ENCODE measurements around the gene DOC2A. TPM values are rescaled to one million over a fixed set of nuclear protein-coding genes. Genes with fewer than 3 reads are reported as not detected.
A peak's percentile ranks its signal among the peaks of the same experiment; 100 is the strongest.

DOC2A gene
- total and polyA plus RNA-seq, 9 of the 15 experiments (the other 6 are each of a cell fraction or from before 2014, with no cell fraction given) = 0.03 to 0.38 (median 0.28) TPM; not detected in 1

DNA sequence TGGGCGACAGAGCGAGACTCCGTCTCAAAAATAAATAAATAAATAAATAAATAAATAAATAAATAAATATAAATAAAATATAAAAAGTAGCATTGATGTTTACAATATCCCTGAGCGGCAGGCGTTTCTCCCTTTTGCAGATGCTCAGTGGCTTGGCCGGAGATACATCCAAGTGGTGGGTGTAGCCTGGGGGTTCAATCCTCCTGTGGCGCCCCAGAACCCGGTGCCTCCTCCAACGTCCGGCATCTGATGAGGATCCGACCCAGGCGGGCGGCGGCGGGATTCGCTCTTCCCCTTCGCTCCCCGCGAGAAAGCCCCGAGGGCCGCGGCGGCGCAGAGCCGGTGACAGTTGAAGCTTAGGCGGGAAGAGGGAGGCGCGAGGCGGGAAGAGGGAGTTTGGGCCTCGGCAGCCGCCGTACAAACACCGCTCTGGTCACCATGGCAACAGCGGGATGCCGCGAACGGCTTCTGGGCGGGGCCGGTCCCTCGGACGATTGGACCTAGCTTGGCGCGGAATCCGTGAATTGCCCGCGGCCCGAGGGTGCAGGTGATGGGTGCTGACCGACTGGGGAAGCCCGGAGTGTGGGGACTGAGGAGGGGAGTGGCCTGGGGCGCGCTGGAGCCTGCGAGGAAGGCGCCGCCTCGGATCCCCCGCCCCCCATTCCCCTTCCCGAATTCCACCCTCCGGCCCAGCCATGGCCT lies 42.0 kb upstream of the DOC2A start (continued):
- TF ChIP-seq MTA3 (IDR thresholded peaks at IDR 0.05; ENCODE audit: borderline replicate concordance) (peak; percentile 100), POLR3G (IDR thresholded peaks at IDR 0.05; ENCODE audit: extremely low read depth, insufficient read length, insufficient replicate concordance) (no peak), TAF9B (IDR thresholded peaks at IDR 0.05; ENCODE audit: partially characterized antibody) (no peak), RBM22 (IDR thresholded peaks at IDR 0.05; ENCODE audit: low read depth, low read length, poor library complexity, severe bottlenecking) (peak; percentile 94), PRMT5 (CRISPR knock-in tag; IDR thresholded peaks at IDR 0.05) (no peak), FIP1L1 (IDR thresholded peaks at IDR 0.05; ENCODE audit: low read depth, low read length, poor library complexity, severe bottlenecking) (peak; percentile 85), ZBTB33 (CRISPR knock-in tag; IDR thresholded peaks at IDR 0.05) (peak; percentile 76), GTF3C2 (IDR thresholded peaks at IDR 0.05; ENCODE audit: borderline replicate concordance, extremely low read depth, insufficient read length) (no peak), ZNF778 (CRISPR knock-in tag; IDR thresholded peaks at IDR 0.05) (no peak), ZZZ3 (IDR thresholded peaks at IDR 0.05) (peak; percentile 95), ELF4 (CRISPR knock-in tag; IDR thresholded peaks at IDR 0.05) (no peak), HEY1 (CRISPR knock-in tag; IDR thresholded peaks at IDR 0.05; ENCODE audit: borderline replicate concordance) (no peak)
- TF ChIP-seq, protein P1, sequence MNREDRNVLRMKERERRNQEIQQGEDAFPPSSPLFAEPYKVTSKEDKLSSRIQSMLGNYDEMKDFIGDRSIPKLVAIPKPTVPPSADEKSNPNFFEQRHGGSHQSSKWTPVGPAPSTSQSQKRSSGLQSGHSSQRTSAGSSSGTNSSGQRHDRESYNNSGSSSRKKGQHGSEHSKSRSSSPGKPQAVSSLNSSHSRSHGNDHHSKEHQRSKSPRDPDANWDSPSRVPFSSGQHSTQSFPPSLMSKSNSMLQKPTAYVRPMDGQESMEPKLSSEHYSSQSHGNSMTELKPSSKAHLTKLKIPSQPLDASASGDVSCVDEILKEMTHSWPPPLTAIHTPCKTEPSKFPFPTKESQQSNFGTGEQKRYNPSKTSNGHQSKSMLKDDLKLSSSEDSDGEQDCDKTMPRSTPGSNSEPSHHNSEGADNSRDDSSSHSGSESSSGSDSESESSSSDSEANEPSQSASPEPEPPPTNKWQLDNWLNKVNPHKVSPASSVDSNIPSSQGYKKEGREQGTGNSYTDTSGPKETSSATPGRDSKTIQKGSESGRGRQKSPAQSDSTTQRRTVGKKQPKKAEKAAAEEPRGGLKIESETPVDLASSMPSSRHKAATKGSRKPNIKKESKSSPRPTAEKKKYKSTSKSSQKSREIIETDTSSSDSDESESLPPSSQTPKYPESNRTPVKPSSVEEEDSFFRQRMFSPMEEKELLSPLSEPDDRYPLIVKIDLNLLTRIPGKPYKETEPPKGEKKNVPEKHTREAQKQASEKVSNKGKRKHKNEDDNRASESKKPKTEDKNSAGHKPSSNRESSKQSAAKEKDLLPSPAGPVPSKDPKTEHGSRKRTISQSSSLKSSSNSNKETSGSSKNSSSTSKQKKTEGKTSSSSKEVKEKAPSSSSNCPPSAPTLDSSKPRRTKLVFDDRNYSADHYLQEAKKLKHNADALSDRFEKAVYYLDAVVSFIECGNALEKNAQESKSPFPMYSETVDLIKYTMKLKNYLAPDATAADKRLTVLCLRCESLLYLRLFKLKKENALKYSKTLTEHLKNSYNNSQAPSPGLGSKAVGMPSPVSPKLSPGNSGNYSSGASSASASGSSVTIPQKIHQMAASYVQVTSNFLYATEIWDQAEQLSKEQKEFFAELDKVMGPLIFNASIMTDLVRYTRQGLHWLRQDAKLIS (CRISPR knock-in tag; IDR thresholded peaks at IDR 0.05) = peak; percentile 93; the same call in 1 of the 2 replicates
- TF ChIP-seq, protein P2, sequence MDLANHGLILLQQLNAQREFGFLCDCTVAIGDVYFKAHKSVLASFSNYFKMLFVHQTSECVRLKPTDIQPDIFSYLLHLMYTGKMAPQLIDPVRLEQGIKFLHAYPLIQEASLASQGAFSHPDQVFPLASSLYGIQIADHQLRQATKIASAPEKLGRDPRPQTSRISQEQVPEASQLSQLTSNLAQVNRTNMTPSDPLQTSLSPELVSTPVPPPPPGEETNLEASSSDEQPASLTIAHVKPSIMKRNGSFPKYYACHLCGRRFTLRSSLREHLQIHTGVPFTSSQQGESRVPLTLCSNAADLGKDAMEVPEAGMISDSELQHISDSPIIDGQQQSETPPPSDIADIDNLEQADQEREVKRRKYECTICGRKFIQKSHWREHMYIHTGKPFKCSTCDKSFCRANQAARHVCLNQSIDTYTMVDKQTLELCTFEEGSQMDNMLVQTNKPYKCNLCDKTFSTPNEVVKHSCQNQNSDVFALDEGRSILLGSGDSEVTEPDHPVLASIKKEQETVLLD (IDR thresholded peaks at IDR 0.05) = peak; percentile 27; the same call in 1 of the 2 replicates
- TF ChIP-seq, protein P3, sequence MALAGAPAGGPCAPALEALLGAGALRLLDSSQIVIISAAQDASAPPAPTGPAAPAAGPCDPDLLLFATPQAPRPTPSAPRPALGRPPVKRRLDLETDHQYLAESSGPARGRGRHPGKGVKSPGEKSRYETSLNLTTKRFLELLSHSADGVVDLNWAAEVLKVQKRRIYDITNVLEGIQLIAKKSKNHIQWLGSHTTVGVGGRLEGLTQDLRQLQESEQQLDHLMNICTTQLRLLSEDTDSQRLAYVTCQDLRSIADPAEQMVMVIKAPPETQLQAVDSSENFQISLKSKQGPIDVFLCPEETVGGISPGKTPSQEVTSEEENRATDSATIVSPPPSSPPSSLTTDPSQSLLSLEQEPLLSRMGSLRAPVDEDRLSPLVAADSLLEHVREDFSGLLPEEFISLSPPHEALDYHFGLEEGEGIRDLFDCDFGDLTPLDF (CRISPR knock-in tag; IDR thresholded peaks at IDR 0.05) = peak; percentile 100
